Measurements from ENCODE around the gene CCNJL. TPM values are rescaled to one million over a fixed set of nuclear protein-coding genes. Genes with fewer than 3 reads are reported as not detected.

CCNJL gene
- total RNA-seq, 1 donor = 0.86 TPM

DNA sequence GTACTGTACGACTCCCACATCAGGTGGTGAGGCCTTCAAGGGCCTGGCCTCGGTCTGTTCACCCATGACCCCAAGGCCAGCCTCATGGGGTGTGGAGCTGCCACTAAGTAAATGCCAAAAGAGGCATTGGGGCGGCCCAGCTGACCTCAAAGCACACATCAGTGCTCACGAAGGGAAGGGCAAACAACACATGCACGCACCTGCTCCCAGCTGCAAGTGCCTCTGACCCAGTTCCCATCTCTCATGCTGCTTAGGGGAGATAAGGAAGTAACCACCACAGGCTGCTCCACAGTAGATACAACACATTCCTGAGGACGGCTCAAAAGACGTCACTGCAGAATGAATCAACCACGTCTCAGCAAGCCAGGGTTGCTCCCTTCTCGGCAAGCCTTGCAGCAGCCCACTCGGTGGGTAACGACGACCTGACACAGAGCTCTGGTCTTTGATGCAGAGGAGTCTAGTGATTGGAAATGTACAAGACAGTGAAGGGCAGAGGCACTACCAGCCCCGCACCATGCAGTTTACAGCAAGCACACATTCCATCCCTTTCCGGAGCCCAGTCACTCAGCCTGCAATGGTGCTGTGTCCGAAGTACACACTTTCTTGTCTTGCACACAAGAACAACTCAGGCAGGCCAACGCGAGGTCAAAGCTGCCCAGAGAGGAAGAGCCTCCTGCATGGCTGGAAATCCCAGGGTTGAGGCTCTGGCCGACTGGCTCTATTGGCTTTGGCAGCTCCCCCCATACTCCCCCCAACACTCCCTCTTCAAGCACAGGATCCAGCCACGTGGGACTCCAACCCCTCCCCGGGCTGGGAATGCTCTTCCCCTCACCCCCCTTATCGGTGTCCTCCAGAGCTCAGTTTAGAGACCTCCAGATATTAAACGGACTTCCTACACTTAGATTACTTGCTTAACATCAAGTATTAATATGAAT lies 51.2 kb downstream of the CCNJL start:
- TF ChIP-seq, protein P1, sequence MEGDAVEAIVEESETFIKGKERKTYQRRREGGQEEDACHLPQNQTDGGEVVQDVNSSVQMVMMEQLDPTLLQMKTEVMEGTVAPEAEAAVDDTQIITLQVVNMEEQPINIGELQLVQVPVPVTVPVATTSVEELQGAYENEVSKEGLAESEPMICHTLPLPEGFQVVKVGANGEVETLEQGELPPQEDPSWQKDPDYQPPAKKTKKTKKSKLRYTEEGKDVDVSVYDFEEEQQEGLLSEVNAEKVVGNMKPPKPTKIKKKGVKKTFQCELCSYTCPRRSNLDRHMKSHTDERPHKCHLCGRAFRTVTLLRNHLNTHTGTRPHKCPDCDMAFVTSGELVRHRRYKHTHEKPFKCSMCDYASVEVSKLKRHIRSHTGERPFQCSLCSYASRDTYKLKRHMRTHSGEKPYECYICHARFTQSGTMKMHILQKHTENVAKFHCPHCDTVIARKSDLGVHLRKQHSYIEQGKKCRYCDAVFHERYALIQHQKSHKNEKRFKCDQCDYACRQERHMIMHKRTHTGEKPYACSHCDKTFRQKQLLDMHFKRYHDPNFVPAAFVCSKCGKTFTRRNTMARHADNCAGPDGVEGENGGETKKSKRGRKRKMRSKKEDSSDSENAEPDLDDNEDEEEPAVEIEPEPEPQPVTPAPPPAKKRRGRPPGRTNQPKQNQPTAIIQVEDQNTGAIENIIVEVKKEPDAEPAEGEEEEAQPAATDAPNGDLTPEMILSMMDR (IDR thresholded peaks at IDR 0.05; ENCODE audit: insufficient read depth, low read depth, low read length) = no peak
- DNase-seq (ENCODE audit: low read depth) = peak; percentile 98
- H3K4me3 ChIP-seq (ENCODE audit: low read depth, low read length) = no peak overlapping the region

- no peak for DNase-seq (ENCODE audit: low read depth)
- TF ChIP-seq, protein P1 (IDR thresholded peaks at IDR 0.05; ENCODE audit: insufficient read depth, low read depth, low read length) = no peak
- no peak overlapping the region for H3K4me3 ChIP-seq (ENCODE audit: low read depth, low read length)
Measured at GRCh38 chr5:160260006-160260775, 52.2 kb downstream of the CCNJL start.

- DNase-seq (ENCODE audit: low read depth) = no peak
- no peak overlapping the region for H3K4me3 ChIP-seq (ENCODE audit: low read depth, low read length)
- TF ChIP-seq, protein P1 (IDR thresholded peaks at IDR 0.05; ENCODE audit: insufficient read depth, low read depth, low read length) = no peak
Measured at GRCh38 chr5:160259341-160259740, 53.0 kb downstream of the CCNJL start.

GRCh38 chr5:160254706-160255105 lies 57.7 kb downstream of the CCNJL start:
- no peak overlapping the region for H3K4me3 ChIP-seq (ENCODE audit: low read depth, low read length)
- TF ChIP-seq, protein P1 (IDR thresholded peaks at IDR 0.05; ENCODE audit: insufficient read depth, low read depth, low read length) = no peak
- DNase-seq (ENCODE audit: low read depth) = no peak

GRCh38 chr5:160253441-160253840 lies 58.9 kb downstream of the CCNJL start:
- TF ChIP-seq, protein P1 (IDR thresholded peaks at IDR 0.05; ENCODE audit: insufficient read depth, low read depth, low read length) = no peak
- no peak for DNase-seq (ENCODE audit: low read depth)
- no peak overlapping the region for H3K4me3 ChIP-seq (ENCODE audit: low read depth, low read length)

GRCh38 chr5:160252916-160253315 lies 59.4 kb downstream of the CCNJL start:
- TF ChIP-seq, protein P1 (IDR thresholded peaks at IDR 0.05; ENCODE audit: insufficient read depth, low read depth, low read length) = no peak
- DNase-seq (ENCODE audit: low read depth) = no peak
- no peak overlapping the region for H3K4me3 ChIP-seq (ENCODE audit: low read depth, low read length)
